AG04449 (cell line): ENCODE data around the gene TMEM184B.
A peak's percentile ranks its signal among the peaks of the same experiment; 100 is the strongest.
"Not testable (repeated sequence)": the region's sequence is repeated elsewhere in the genome, so short reads cannot be mapped to it uniquely, and the experiment has no call there.

Experiments
- CTCF ChIA-PET: fragments of 350-600 bp; formaldehyde crosslinking; extraction: SDS; loops from one replicate; lab custom pipeline; 2021; ENCODE audit warnings: antibody characterized with exemption; lab: Yijun Ruan, JAX
- POLR2A ChIA-PET: fragments of 400-600, 350-600 bp; formaldehyde crosslinking; extraction: SDS; loops from one replicate; lab custom pipeline; 2020; ENCODE audit warnings: antibody characterized with exemption, inconsistent platforms; lab: Yijun Ruan, JAX
- DNase-seq: peaks from one replicate; pipeline ENCODE4 v3.0.0-alpha.2; 2010; ENCODE audit warnings: low read depth, low spot score
- H3K4me3 ChIP-seq: 2 replicates; pipeline ENCODE4 v1.5.1; 2011; ENCODE audit warnings: low read depth, mild to moderate bottlenecking, control low read depth, low read length
- TF ChIP-seq, protein P1 (sequence below): IDR thresholded peaks from one replicate; pipeline ENCODE4 v1.5.1; 2011; ENCODE audit warnings: mild to moderate bottlenecking, moderate library complexity, low read length, control low read depth, inconsistent platforms; ENCODE audit not compliant: insufficient read depth; ENCODE audit errors: missing control alignments

Gene TMEM184B

DNA sequence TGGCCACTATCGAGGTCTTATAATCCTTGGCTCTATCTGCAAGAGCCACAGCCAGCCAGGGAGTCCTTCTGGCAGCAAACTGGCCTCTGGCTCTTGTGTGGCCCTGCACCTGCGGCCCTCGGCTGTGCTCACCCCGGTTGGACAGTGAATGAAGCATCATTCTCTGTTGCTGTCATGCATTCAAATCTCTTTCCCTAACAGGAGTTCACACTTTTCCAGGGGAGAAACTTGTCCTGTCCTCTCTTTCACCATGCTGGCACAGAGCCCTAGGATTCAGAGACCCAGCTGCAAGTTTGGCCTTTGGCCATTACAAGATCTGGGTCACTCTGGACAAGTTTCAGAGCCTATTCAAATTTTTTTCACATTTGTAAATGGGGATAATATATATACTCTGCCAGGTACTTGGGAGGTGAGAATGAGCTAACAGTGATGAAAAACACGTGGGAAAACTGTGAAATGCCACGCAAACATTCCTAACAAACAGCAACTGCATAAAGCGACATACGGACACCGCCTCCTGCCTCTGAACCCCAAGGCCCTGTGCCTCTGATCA lies 34.2 kb downstream of the TMEM184B start:
- POLR2A ChIA-PET, result interaction anchor here (0.6 to 1.2 kb wide), 3 partner anchors 27 to 79 kb away, joined by 3 read pairs; no protein-coding TSS in a partner anchor

DNA sequence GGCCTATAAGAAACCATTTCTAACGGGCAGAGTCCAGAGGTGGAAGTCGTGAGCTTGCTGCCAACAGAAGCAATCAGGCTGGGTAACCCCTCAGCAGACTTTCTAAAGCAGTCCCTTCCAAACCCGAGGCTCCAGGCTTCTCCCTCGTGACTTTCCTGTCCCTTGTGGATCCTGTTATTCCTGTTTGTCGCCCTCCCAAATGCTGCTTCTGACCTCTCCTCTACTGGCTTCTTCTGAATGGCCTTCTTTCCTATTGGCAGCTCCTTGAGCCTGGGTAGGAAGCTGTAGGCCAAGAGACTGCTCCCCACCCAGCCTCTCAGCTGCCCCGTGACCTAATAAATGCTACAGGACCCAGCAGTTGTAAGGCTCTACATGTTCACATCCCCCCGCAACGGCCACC lies 36.0 kb downstream of the TMEM184B start:
- DNase-seq, result no peak
- no peak overlapping the region for H3K4me3 ChIP-seq
- ChIA-PET POLR2A (no interaction called here), CTCF (interaction anchor here (1.2 to 1.6 kb wide), 4 partner anchors 9 to 114 kb away, joined by 3 to 4 read pairs (median 4); no protein-coding TSS in a partner anchor)
- TF ChIP-seq, protein P1, sequence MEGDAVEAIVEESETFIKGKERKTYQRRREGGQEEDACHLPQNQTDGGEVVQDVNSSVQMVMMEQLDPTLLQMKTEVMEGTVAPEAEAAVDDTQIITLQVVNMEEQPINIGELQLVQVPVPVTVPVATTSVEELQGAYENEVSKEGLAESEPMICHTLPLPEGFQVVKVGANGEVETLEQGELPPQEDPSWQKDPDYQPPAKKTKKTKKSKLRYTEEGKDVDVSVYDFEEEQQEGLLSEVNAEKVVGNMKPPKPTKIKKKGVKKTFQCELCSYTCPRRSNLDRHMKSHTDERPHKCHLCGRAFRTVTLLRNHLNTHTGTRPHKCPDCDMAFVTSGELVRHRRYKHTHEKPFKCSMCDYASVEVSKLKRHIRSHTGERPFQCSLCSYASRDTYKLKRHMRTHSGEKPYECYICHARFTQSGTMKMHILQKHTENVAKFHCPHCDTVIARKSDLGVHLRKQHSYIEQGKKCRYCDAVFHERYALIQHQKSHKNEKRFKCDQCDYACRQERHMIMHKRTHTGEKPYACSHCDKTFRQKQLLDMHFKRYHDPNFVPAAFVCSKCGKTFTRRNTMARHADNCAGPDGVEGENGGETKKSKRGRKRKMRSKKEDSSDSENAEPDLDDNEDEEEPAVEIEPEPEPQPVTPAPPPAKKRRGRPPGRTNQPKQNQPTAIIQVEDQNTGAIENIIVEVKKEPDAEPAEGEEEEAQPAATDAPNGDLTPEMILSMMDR, result no peak

More for the DNA sequence above, 34.2 kb downstream of the TMEM184B start:
- no peak overlapping the region for H3K4me3 ChIP-seq
- peak; percentile 44 for DNase-seq
- TF ChIP-seq, protein P1, result no peak
- CTCF ChIA-PET, result interaction anchor here (0.8 to 1.4 kb wide), 6 partner anchors 8 to 334 kb away, joined by 3 to 5 read pairs (median 4); no protein-coding TSS in a partner anchor

DNA sequence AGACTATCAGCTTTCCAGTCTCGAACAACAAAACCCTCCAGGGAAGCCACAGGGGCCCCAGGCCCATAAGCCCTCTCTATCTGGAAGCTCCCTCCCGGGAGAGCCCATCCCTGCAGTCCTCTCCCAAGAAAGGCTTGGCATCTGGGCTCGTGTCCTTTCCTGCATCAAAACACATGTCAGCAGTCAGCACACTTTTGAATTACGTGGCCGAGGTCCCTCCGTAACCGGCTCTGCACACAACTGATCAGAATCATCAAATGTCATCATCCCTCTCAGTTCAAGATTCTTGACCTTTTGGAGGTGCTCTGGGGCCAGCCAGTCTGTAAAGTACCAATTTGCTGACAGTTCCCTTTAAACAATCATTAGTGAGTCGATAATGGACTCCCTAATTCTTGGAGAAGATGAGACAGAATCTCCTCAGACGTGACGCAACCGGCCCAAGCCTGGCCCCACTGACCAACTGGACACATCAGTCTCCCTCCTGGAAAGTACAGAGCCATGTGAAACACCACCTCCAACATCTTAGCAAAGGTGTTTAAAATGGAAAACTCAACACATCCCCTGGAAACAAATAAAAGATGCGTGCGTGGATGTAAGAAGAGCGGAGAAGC lies 37.5 kb downstream of the TMEM184B start:
- ChIA-PET POLR2A (no interaction called here), CTCF (interaction anchor here (0.7 kb wide), 1 partner anchor 120 kb away, joined by 3 read pairs; no protein-coding TSS in a partner anchor)
- no peak overlapping the region for H3K4me3 ChIP-seq
- TF ChIP-seq, protein P1, result no peak
- no peak for DNase-seq

DNA sequence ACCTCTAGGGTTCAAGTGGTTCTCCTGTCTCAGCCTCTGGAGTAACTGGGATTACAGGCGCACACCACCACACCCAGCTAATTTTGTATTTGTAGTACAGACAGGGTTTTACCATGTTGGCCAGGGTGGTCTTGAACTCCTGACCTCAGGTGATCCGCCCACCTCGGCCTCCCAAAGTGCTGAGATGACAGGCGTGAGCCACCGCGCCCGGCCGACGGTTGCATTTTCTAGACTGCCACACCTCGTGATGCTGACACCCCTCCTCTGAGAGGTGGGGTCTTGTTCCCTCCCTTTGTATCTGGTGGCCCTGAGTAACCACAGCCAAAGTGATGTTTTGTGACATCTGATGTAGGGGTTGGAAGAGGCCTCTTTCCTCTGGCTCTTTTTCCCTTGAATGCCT lies 39.0 kb downstream of the TMEM184B start:
- POLR2A ChIA-PET, H3K4me3 ChIP-seq, CTCF ChIA-PET, DNase-seq: not testable (repeated sequence)

DNA sequence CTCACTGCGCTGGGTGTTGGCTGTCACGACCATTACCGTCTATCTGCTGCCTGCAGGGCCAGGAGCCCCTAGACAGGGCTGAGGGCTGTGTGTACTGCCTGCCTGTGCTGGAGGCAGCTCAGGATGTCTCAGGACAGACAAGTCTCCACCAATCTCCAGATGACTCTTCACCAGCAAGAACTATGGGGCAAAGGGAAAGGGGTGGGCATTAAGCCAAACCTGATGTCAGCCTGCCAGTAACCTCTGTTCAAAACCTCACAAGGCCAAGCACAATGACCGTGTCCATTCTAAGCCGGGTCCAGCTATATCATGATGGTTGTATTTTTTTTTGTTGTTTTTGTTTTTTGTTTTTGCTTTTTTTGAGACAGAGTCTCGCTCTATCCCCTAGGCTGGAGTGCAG lies 39.4 kb downstream of the TMEM184B start:
- ChIA-PET CTCF (interaction anchor here (1.8 kb wide), 1 partner anchor 119 kb away, joined by 5 read pairs; no protein-coding TSS in a partner anchor), POLR2A (no interaction called here)
- no peak overlapping the region for H3K4me3 ChIP-seq
- TF ChIP-seq, protein P1, result no peak
- DNase-seq, result no peak

DNA sequence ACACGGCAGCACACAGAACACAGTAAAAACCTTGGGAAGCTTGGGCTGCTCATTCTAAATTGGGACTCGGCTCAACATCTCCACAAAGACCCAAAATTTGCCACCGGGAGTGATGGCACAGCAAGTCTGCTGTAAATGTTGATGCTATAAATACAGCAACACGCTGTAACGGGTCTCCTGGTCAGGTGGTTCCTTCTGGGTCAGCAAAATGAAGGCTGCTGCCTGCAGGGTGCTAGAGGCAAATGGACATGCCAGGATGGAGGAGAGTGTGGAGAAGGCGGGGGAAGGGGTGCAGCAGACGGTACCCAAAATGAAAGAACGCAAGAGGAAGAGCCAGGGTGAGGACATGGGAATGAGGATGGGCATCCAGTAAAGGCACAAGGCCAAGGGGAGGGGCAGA lies 40.6 kb downstream of the TMEM184B start:
- no peak overlapping the region for H3K4me3 ChIP-seq
- TF ChIP-seq, protein P1, result no peak
- DNase-seq, result no peak
- ChIA-PET CTCF (interaction anchor here (1.8 kb wide), 1 partner anchor 118 kb away, joined by 5 read pairs; no protein-coding TSS in a partner anchor), POLR2A (interaction anchor here (1.0 kb wide), 1 partner anchor 20 kb away, joined by 3 read pairs; no protein-coding TSS in a partner anchor)
